Activated CD4-positive, alpha-beta T cell treated with anti-CD3 and anti-CD28 coated beads for 4 hours (primary cell): ENCODE data around the gene RHBDD1.

Source experiments
- DNase-seq, 2 donors: peaks; one replicate each; pipeline ENCODE4 v3.0.0-alpha.2; 2020

RHBDD1 gene

DNA sequence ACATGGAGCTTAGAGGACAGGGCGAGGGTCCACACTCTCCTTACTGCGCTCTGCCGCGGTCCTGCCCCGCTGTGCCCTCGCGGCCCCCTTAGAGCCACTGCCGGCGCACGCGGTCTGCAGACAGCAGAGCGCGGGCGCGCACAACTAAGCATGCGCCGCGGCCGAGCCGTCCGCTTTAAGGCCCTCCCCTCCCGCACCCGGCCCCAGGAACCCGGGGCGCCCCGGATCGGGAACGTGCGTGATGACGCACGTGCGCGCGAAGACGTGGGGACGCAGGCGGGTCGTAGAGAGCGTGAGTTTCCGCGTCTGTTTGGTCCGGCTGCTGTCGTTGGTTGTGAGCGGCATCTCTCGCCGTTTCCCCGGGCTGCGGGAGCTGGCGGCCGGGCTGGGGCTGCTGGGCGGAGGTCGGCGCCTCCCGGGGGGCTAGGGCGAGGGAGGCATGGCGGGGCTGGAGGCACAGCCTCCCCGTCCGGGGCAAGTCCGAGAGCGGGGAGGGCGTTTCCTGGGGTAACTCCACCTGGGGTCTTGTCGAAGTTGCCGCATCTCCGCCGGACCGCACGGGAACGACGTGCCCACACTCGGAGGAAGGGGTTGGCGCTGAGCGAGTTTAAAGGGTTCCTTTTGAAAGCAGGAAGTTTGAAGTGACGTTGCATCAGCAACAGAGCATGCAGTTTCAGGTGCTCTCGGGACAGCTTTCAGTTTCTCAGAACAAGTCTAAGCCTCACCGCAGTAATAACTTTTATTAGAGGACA, at the start of gene RHBDD1:
RHBDD1 (plus strand) TSS at position 259 of the 752 bp plus-strand sequence. CDS start 28,640 bp downstream, outside the sequence.
- peak; percentile 92 to 95 for DNase-seq

- DNase-seq = no peak
Observed at GRCh38 chr2:226788064-226788463, 47.8 kb upstream of the RHBDD1 start.

GRCh38 chr2:226788881-226789490, 46.9 kb upstream of the RHBDD1 start:
- no peak for DNase-seq

DNA sequence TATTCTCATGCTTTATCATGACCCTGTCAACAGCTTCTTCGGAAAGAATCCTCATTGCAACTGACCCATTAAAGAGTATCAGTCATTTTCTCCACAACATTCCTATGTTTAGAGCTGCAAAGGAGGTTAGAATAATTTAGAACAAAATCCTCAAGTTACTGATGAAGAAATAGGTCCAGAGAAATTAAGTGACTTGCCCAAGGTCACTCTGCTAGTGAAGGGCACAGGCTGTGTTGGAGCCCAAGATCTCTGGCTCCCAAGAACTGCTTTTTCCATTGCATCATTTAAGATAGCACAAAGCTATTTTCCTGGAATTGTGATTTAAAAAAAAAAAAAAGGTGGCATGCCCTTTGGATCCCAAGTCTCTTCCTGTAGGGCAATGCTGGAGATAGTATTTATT, 45.8 kb upstream of the RHBDD1 start:
- no peak for DNase-seq

DNA sequence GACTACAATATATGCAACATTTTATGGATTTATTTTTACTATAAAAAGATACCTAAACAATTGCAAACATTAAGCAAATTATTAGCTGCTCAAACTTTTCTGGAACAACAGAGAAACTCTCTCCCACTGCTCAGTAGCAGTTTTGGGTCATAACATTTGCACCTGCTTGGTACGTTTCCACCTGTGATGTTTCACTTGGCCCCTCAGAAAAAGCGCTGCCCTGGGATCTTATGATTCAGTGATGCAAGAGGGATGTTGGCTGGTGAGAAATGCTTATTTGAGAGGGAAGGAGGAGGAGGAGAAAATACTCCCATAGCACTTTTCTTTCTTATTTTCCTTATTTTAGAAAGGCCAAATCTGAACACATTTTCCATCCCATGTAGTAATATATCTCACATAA, 45.4 kb upstream of the RHBDD1 start:
- no peak for DNase-seq

GRCh38 chr2:226791056-226791486, 44.8 kb upstream of the RHBDD1 start:
- peak in 1 of 2 donors; percentile 68 for DNase-seq

DNA sequence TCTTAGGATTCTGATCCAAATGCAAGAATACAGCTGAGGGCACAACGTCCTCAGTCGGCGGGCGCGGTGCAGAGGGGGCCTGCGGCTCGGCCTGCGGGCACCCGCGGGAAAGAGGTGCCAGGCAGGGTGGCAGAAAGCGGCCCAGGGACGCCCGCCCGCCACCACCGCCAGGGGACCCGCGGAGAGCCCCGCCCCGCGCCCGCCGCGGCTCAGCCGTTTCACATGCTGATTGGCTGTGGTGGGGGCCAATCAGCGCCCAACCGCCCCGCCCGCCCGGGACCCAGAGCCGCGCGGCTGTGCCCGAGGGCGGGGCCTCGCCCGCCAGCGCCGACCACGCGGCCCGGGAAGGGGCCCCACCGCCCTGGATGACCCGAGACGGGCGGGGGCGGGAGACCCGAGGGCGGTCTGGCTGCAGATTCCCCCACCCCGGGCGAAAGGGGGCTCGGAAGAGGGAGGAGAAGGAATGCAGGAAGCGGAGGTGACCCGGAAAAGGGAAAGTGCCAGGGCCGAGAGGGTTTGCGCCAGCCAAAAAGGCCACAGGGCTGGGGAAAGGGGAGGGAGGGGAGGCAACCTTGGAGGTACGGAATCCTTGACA, 44.3 kb upstream of the RHBDD1 start:
- DNase-seq = peak; percentile 93

DNA sequence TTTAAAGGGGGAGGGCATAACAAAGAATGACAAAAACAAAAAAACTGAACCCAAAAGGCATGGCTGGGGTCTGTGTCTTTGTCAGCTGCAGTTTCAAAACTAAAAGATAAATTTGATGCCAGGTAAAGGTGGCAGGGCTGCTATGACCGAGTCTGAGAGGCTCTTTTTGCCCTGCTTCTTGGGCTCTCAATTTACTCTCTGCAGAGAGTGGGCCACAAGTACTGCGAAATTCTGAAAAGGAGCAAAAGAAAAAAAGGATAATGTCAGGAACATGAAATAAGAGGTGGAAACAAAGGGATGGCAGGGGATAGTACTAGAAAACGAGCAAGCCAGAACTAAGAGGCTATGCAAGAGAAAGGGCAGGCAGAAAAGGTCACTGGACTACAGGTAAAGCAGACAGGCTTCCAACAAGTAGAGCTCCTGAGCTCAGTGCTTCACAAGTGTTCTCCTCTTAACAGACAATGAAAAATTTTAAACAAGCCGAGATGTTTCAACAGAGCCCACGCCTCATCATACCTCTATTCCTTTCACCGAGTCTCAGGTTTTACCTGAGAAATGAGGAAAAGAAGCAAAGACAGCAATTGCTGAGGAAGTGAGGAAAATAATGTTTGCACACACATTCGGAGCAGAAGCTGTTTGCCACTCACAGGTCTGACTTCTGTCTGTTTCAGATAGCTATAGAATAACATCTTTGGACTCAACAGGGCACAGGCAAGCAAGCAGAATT, 43.5 kb upstream of the RHBDD1 start:
- no peak for DNase-seq

GRCh38 chr2:226793646-226794045, 42.2 kb upstream of the RHBDD1 start:
- no peak for DNase-seq

DNA sequence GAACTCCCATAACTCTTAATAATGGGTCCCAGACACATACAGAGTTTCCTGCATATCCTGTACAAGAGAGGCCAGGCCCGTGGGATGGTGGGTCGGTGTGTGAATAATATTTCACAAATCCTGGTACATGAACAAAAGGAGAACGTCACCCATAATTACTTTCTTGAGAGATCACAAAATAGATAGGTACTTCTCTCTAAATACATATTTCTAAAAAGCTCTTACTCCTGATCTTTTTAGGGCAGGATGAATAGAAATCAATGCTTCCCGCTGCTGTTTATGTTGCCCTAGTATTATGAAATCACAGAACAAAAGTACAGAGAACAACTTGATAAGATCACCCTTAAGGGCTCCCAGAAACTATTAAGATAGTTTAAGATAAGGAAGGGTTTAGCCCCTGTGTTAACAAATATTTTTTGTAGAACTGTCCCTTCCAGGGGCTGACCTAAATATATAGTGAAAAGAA, 41.6 kb upstream of the RHBDD1 start:
- DNase-seq = no peak

- no peak for DNase-seq
Observed at GRCh38 chr2:226794751-226795171, 41.1 kb upstream of the RHBDD1 start.

- no peak for DNase-seq
Observed at GRCh38 chr2:226795281-226796011, 40.4 kb upstream of the RHBDD1 start.

DNA sequence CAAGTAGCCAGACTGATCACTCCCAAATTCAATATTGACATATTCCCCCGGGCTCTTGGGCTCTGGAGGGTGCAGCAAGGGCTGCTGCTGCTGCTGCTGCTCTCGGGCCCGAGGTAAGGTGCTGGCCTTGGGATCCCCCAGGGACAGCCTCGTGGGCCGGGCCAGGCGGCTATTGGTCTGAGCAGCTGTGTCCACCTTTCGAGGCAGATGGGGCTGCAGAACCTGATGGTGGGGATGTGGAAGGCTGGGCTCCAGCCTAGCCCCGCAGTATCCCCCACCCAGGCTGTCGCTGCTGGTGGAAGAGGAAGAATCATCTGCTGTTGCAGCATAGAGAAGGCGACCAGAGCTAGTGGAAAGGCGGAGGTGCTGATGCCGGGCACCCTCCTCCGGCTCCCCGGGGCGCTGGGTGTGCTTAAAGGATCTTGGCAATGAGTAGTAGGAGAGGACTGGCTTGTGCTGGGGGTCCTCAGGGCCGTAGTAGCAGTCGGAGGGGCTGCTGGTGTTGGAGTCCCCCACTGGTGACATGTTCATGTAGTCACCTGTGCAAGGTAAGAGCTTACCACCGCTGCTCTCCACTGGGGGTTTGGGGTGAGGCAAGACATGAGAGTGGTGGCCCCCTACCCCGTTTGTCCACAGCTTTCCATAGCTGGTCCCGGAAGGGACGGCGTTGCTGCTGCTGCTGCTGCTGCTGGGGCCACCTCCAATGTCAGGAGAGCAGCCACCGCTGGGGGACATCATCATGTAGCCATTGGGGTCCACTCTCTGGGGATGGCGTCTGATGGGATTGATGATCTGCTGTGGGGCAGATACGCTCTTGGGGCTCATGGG, 39.6 kb upstream of the RHBDD1 start:
- no peak for DNase-seq

DNA sequence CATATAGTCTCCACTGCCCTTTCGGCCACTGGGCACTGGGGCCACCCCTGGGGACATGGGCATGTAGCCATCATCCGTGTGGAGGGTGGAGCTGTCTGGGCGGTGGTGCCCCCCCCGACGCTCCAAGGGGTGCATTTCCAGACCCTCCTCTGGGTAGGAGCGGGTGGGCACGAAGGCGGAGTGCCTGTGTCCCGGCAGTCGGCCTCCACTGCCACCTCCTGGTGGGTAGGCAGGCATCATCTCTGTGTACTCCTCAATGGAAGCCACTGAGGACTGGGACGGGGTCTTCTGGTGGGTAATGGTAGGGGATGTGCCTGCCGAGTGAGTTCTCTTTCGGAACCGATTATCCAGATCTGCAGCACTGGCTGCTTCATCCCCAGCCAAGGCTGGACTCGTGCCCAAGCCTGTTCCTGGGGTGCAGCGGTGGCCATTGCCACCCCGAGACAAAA, 39.0 kb upstream of the RHBDD1 start:
- DNase-seq = no peak

- DNase-seq = no peak
Observed at GRCh38 chr2:226797289-226797988, 38.4 kb upstream of the RHBDD1 start.

DNA sequence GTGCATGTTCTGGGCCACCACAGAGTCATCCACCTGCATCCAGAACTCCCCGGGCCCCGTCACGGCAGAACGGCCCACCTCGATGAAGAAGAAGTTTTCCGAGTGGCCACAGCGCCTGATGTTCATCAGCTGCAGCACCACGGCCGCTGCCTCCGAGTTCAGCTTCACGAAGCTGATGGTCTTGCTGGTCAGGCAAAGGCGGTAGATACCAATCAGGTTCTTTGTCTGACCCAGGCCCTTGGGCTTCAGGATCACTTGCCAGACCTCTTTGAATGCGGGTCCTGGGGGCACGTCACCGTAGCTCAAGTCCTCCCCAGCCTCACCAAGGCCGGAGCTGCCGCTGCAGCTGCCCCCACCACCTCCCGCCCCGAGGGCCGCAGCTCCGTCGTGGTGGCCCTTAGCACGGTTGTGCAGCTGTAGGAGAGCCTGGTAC, 37.8 kb upstream of the RHBDD1 start:
- DNase-seq = no peak

GRCh38 chr2:226798422-226799210, 37.2 kb upstream of the RHBDD1 start:
- DNase-seq = peak; percentile 39 to 47

GRCh38 chr2:226799211-226799975, 36.5 kb upstream of the RHBDD1 start, which contains the start of gene IRS1:
TSS of gene IRS1 (minus strand) at chr2:226799820. CDS start at chr2:226798738, 1,082 bp downstream.
- DNase-seq = peak; percentile 41 to 57
